Neuronal stem cell (in vitro differentiated cells): Measurements from ENCODE around the gene PTPRD.
"Not testable (repeated sequence)": the region's sequence is repeated elsewhere in the genome, so short reads cannot be mapped to it uniquely, and the experiment has no call there.

Experiments used
- DNase-seq: peaks from one replicate; pipeline ENCODE4 v3.0.0-alpha.2; 2013; ENCODE audit warnings: low spot score
- H2AFZ ChIP-seq: one replicate; pipeline ENCODE4 v1.6.1; 2013; ENCODE audit warnings: mild to moderate bottlenecking, low read length, inconsistent platforms
- H2AK5ac ChIP-seq: 2 replicates; pipeline ENCODE4 v1.6.1; 2013; ENCODE audit warnings: low read depth, mild to moderate bottlenecking, inconsistent platforms, low read length, moderate library complexity, mixed read lengths
- H2BK120ac ChIP-seq: 2 replicates; pipeline ENCODE4 v1.6.1; 2013; ENCODE audit warnings: low read depth, mild to moderate bottlenecking, inconsistent platforms, low read length, moderate library complexity, mixed read lengths
- H2BK12ac ChIP-seq: one replicate; pipeline ENCODE4 v1.6.1; 2013; ENCODE audit warnings: low read length, inconsistent platforms
- H2BK15ac ChIP-seq: 2 replicates; pipeline ENCODE4 v1.6.1; 2013; ENCODE audit warnings: mild to moderate bottlenecking, low read length, inconsistent platforms, mixed read lengths
- H2BK5ac ChIP-seq: one replicate; pipeline ENCODE4 v1.6.1; 2013; ENCODE audit warnings: inconsistent platforms, mild to moderate bottlenecking, low read length, moderate library complexity
- H3K14ac ChIP-seq: one replicate; pipeline ENCODE4 v1.6.1; 2013; ENCODE audit warnings: low read length, inconsistent platforms
- H3K18ac ChIP-seq: 2 replicates; pipeline ENCODE4 v1.6.1; 2013; ENCODE audit warnings: low read length, inconsistent platforms
- H3K23ac ChIP-seq: 2 replicates; pipeline ENCODE4 v1.6.1; 2013; ENCODE audit warnings: low read depth, mild to moderate bottlenecking, mixed read lengths, low read length, inconsistent platforms; ENCODE audit not compliant: poor library complexity
- H3K27ac ChIP-seq: replicated peaks from 3 replicates; pipeline ENCODE4 v1.5.1; 2013; ENCODE audit warnings: low read length, inconsistent platforms
- H3K27me3 ChIP-seq, 3 experiments: 2 replicates each; pipeline ENCODE4 v1.6.1; 2013; ENCODE audit warnings: low read length in 3 of 3, mild to moderate bottlenecking in 2 of 3, inconsistent platforms in 1 of 3, low read depth in 1 of 3, mixed read lengths in 1 of 3, moderate library complexity in 1 of 3; ENCODE audit not compliant: control insufficient read depth in 3 of 3, insufficient read depth in 3 of 3
- H3K36me3 ChIP-seq, 2 donors: replicated peaks in 1 of 2; 2 replicates each; pipeline ENCODE4 v1.6.1; 2013; ENCODE audit warnings: low read length in 2 of 2; ENCODE audit not compliant: control insufficient read depth in 2 of 2, insufficient read depth in 2 of 2
- H3K4ac ChIP-seq: 2 replicates; pipeline ENCODE4 v1.6.1; 2013; ENCODE audit warnings: inconsistent platforms, mild to moderate bottlenecking, low read length, moderate library complexity
- H3K4me1 ChIP-seq, 2 donors: 1 replicate in 1 of 2; 2 replicates in 1 of 2; pipeline ENCODE4 v1.6.1; 2013; ENCODE audit warnings: low read length in 2 of 2, low read depth in 1 of 2; ENCODE audit not compliant: control insufficient read depth in 2 of 2, insufficient read depth in 1 of 2
- H3K4me2 ChIP-seq: one replicate; pipeline ENCODE4 v1.6.1; 2013; ENCODE audit warnings: mild to moderate bottlenecking, low read length, inconsistent platforms; ENCODE audit not compliant: insufficient read depth, poor library complexity, severe bottlenecking
- H3K4me3 ChIP-seq, 2 donors: 2 replicates each; pipeline ENCODE4 v1.5.1; 2013; ENCODE audit warnings: low read length in 2 of 2, mild to moderate bottlenecking in 2 of 2, inconsistent platforms in 1 of 2, moderate library complexity in 1 of 2
- H3K79me1 ChIP-seq: one replicate; pipeline ENCODE4 v1.6.1; 2013; ENCODE audit warnings: low read depth, mild to moderate bottlenecking, inconsistent platforms, low read length, moderate library complexity
- H3K9ac ChIP-seq: one replicate; pipeline ENCODE4 v1.6.1; 2013; ENCODE audit warnings: mild to moderate bottlenecking, low read depth, low read length, inconsistent platforms; ENCODE audit not compliant: poor library complexity
- H3K9me3 ChIP-seq, 2 donors: replicated peaks in 1 of 2; 2 replicates each; pipeline versions ENCODE3 to v1.6.1; 2013; ENCODE audit warnings: low read length in 2 of 2, mild to moderate bottlenecking in 2 of 2, inconsistent platforms in 1 of 2, low read depth in 1 of 2, mixed read lengths in 1 of 2, moderate library complexity in 1 of 2; ENCODE audit not compliant: control insufficient read depth in 2 of 2, insufficient read depth in 1 of 2
- H4K8ac ChIP-seq: one replicate; pipeline ENCODE4 v1.6.1; 2013; ENCODE audit warnings: low read depth, mild to moderate bottlenecking, inconsistent platforms, low read length, moderate library complexity
- H4K91ac ChIP-seq: one replicate; pipeline ENCODE4 v1.6.1; 2013; ENCODE audit warnings: low read length, low read depth, mild to moderate bottlenecking, inconsistent platforms; ENCODE audit not compliant: poor library complexity
- WGBS, 2 donors: extraction: QIAGEN DNeasy Blood & Tissue Kit; methylation state at CpG; one replicate each; pipeline ENCODE4 v1.1.7; 2013; ENCODE audit warnings: missing lambda C conversion rate in 2 of 2, mixed read lengths in 1 of 2; ENCODE audit not compliant: insufficient read length in 2 of 2, insufficient replicate concordance in 1 of 2; ENCODE audit errors: extremely low coverage in 2 of 2; 5-methylcytosine and 5-hydroxymethylcytosine counted together

The PTPRD gene

GRCh38 chr9:8924562-8924961 is 1688.2 kb downstream of the PTPRD start:
- Histone ChIP-seq H4K8ac (no peak overlapping the region), H3K4me3 (no peak overlapping the region), H2BK15ac (no peak overlapping the region), H3K9ac (no peak overlapping the region), H3K18ac (no peak overlapping the region), H2BK5ac (no peak overlapping the region), H3K23ac (no peak overlapping the region), H3K27ac (no peak overlapping the region), H4K91ac (no peak overlapping the region), H2AFZ (no peak overlapping the region), H3K14ac (no peak overlapping the region), H3K36me3 (no peaks in the 10 kb centered on the region), H2BK12ac (no peak overlapping the region), H3K4ac (no peak overlapping the region), H3K79me1 (no peaks in the 10 kb centered on the region), H3K9me3 (peaks cover 0 to 2% of the 10 kb centered on the region in 2 donors), H2AK5ac (no peak overlapping the region), H3K4me1 (no peaks in the 10 kb centered on the region), H2BK120ac (no peak overlapping the region), H3K27me3 (no peaks in the 10 kb centered on the region), H3K4me2 (no peak overlapping the region)
- WGBS, 2 donors = no CpG with 5 or more reads among the region's 2 CpGs
- no peak for DNase-seq

GRCh38 chr9:8920478-8921183 is 1692.2 kb downstream of the PTPRD start:
- not testable (repeated sequence) for H2BK120ac ChIP-seq, H4K91ac ChIP-seq, H3K4me1 ChIP-seq, H3K27me3 ChIP-seq, H3K4me3 ChIP-seq, H3K23ac ChIP-seq, H3K79me1 ChIP-seq, H4K8ac ChIP-seq, H3K18ac ChIP-seq, H3K4ac ChIP-seq, H2BK12ac ChIP-seq, H2BK5ac ChIP-seq, H3K9me3 ChIP-seq, H3K4me2 ChIP-seq, H3K36me3 ChIP-seq, H2AFZ ChIP-seq, H3K9ac ChIP-seq, H3K14ac ChIP-seq, DNase-seq, H2BK15ac ChIP-seq, H2AK5ac ChIP-seq, H3K27ac ChIP-seq
- no CpG with 5 or more reads among the region's 19 CpGs for WGBS, 2 donors

DNA sequence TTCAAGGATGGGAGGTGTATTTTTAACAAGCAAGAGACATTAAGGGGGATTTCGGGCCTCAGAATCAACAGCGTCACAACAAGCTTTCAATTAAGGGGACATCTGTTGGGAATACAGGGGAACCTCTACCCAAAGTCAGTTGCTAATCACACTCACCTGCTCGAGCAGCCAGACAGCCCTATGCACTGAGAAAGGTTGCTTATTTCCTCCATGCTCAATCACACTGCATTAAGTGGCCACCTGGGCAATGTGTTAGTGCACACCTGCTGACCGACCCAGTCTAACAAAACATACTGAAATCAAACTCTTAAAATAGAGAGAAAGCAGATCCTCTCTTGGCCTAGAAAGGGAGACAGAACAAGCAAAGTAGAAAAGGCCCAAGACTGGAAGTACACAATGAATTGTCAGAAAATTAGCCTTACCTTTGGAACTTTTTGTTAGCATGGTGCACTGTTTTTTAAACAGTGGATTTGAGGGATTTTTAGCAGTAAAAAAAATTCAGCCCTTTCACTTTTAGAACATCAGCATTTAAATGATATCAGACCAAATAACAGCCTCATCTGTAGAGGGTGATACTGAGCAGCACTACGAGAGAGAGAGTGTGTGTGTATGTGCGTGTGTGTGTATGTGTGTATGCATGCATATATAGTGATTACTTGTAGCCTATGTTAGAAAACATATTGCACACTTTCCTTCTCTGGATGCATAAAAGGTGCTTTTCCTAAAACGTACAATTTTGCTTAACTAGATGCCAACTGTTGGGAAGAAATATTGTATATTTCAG is 1694.7 kb downstream of the PTPRD start:
- no peak overlapping the region for H3K27ac ChIP-seq
- H3K4me1 ChIP-seq = no peaks in the 10 kb centered on the region
- H2AK5ac ChIP-seq = no peak overlapping the region
- H4K91ac ChIP-seq = no peak overlapping the region
- peaks cover 0 to 2% of the 10 kb centered on the region in 2 donors for H3K9me3 ChIP-seq
- H2BK15ac ChIP-seq = no peak overlapping the region
- H3K18ac ChIP-seq = no peak overlapping the region
- no peak overlapping the region for H2BK120ac ChIP-seq
- H3K14ac ChIP-seq = no peak overlapping the region
- no peaks in the 10 kb centered on the region for H3K36me3 ChIP-seq
- no peak overlapping the region for H3K9ac ChIP-seq
- no peak overlapping the region for H4K8ac ChIP-seq
- H3K79me1 ChIP-seq = no peaks in the 10 kb centered on the region
- H3K27me3 ChIP-seq = no peaks in the 10 kb centered on the region
- no peak overlapping the region for H3K4ac ChIP-seq
- WGBS, 2 donors = no CpG with 5 or more reads among the region's 7 CpGs
- H3K4me3 ChIP-seq = no peak overlapping the region
- no peak overlapping the region for H2BK12ac ChIP-seq
- no peak for DNase-seq
- no peak overlapping the region for H3K4me2 ChIP-seq
- H2AFZ ChIP-seq = no peak overlapping the region
- no peak overlapping the region for H3K23ac ChIP-seq
- no peak overlapping the region for H2BK5ac ChIP-seq

GRCh38 chr9:8916771-8917170 is 1696.0 kb downstream of the PTPRD start:
- Histone ChIP-seq H3K4me3 (no peak overlapping the region), H3K4me2 (no peak overlapping the region), H3K9me3 (peaks cover 0 to 2% of the 10 kb centered on the region in 2 donors), H4K8ac (no peak overlapping the region), H3K4ac (no peak overlapping the region), H3K27me3 (no peaks in the 10 kb centered on the region), H3K9ac (no peak overlapping the region), H4K91ac (no peak overlapping the region), H3K4me1 (no peaks in the 10 kb centered on the region), H2AK5ac (no peak overlapping the region), H3K18ac (no peak overlapping the region), H2BK12ac (no peak overlapping the region), H3K23ac (no peak overlapping the region), H2BK15ac (no peak overlapping the region), H3K36me3 (no peaks in the 10 kb centered on the region), H2AFZ (no peak overlapping the region), H2BK120ac (no peak overlapping the region), H3K27ac (no peak overlapping the region), H2BK5ac (no peak overlapping the region), H3K79me1 (no peaks in the 10 kb centered on the region), H3K14ac (no peak overlapping the region)
- DNase-seq = no peak
- WGBS, 2 donors = no CpG with 5 or more reads among the region's 2 CpGs
